ENCODE measurements around the gene CS. TPM values are rescaled to one million over a fixed set of nuclear protein-coding genes. Genes with fewer than 3 reads are reported as not detected.

Gene CS
- total and polyA plus RNA-seq, 12 donors: 64.6 to 417 (median 245) TPM

GRCh38 chr12:56282579-56282978 lies 17.6 kb downstream of the CS start:
- DNase-seq: no peak
- WGBS, 4 donors: 83 to 94% (median 89%) methylated on average over 2 of the region's 2 CpGs
- Histone ChIP-seq H3K27ac (peak overlapping the region in 2 of 5 donors; percentile 8 to 52), H3K4me3 (no peak overlapping the region), H3K4me1 (replicated peaks in 1 of 2) (peaks cover 6 to 20% of the 10 kb centered on the region in 2 donors), H3K27me3 (no peaks in the 10 kb centered on the region), H3K9me3 (replicated peaks in 1 of 3) (no peaks in the 10 kb centered on the region), H3K36me3 (replicated peaks in 1 of 2) (peaks cover 0 to 85% of the 10 kb centered on the region in 2 donors)
- TF ChIP-seq POLR2A (IDR thresholded peaks at IDR 0.05) (no peak), CTCF (IDR thresholded peaks at IDR 0.05) (no peak)
- intact Hi-C loops (cut with DNase I): no loop called here

GRCh38 chr12:56282030-56282429 lies 18.1 kb downstream of the CS start:
- Histone ChIP-seq H3K27me3 (no peaks in the 10 kb centered on the region), H3K4me1 (replicated peaks in 1 of 2) (peaks cover 4 to 14% of the 10 kb centered on the region in 2 donors), H3K4me3 (no peak overlapping the region), H3K27ac (peak overlapping the region in 1 of 5 donors; percentile 8), H3K36me3 (replicated peaks in 1 of 2) (peaks cover 0 to 88% of the 10 kb centered on the region in 2 donors), H3K9me3 (replicated peaks in 1 of 3) (no peaks in the 10 kb centered on the region)
- DNase-seq: no peak
- TF ChIP-seq POLR2A (IDR thresholded peaks at IDR 0.05): no peak
- no peak for TF ChIP-seq CTCF (IDR thresholded peaks at IDR 0.05)
- WGBS, 4 donors: 87 to 93% (median 91%) methylated on average over 6 of the region's 6 CpGs
- intact Hi-C loops (cut with DNase I): no loop called here

GRCh38 chr12:56280849-56281248 lies 19.3 kb downstream of the CS start:
- no peaks in the 10 kb centered on the region for H3K27me3 ChIP-seq
- no peak overlapping the region for H3K4me3 ChIP-seq
- H3K4me1 ChIP-seq (replicated peaks in 1 of 2): peaks cover 0 to 2% of the 10 kb centered on the region in 2 donors
- intact Hi-C loops (cut with DNase I): no loop called here
- no peak for TF ChIP-seq POLR2A (IDR thresholded peaks at IDR 0.05)
- TF ChIP-seq CTCF (IDR thresholded peaks at IDR 0.05): no peak
- no peak overlapping the region for H3K27ac ChIP-seq
- peaks cover 0 to 95% of the 10 kb centered on the region in 2 donors for H3K36me3 ChIP-seq (replicated peaks in 1 of 2)
- DNase-seq: peak in 1 of 7 donors; percentile 56
- H3K9me3 ChIP-seq (replicated peaks in 1 of 3): no peaks in the 10 kb centered on the region

GRCh38 chr12:56278905-56279304 lies 21.2 kb downstream of the CS start:
- DNase-seq: no peak
- Histone ChIP-seq H3K4me1 (replicated peaks in 1 of 2) (no peaks in the 10 kb centered on the region), H3K9me3 (replicated peaks in 1 of 3) (no peaks in the 10 kb centered on the region), H3K27me3 (no peaks in the 10 kb centered on the region), H3K27ac (no peak overlapping the region), H3K36me3 (replicated peaks in 1 of 2) (peaks cover 0 to 96% of the 10 kb centered on the region in 2 donors), H3K4me3 (no peak overlapping the region)
- intact Hi-C loops (cut with DNase I): no loop called here
- TF ChIP-seq CTCF (IDR thresholded peaks at IDR 0.05) (no peak), POLR2A (IDR thresholded peaks at IDR 0.05) (no peak)
- WGBS, 4 donors: 88 to 99% (median 93%) methylated on average over 3 of the region's 3 CpGs

Data from adrenal gland (tissue), 12 donors.